Endothelial cell of umbilical vein (primary cell): Measurements from ENCODE around the gene VPREB1. TPM values are rescaled to one million over a fixed set of nuclear protein-coding genes. Genes with fewer than 3 reads are reported as not detected.

Source experiments
- BruUV-seq: library from RNA; stranded (reverse); fragments of 400-500 nt; replicated peaks from 2 replicates; lab custom pipeline; 2021; lab: Mats Ljungman, UMichigan
- CTCF ChIA-PET: fragments of 300-600, 350-600 bp; sonication (Branson Sonifier 250); formaldehyde crosslinking; loops from one replicate; lab custom pipeline; 2021; ENCODE audit warnings: antibody characterized with exemption, inconsistent platforms; lab: Charles Lee
- POLR2A ChIA-PET: fragments of 300-600, 350-600 bp; sonication (Branson Sonifier 250); formaldehyde crosslinking; loops from one replicate; lab custom pipeline; 2021; ENCODE audit warnings: antibody characterized with exemption, inconsistent platforms; lab: Charles Lee
- DNase-seq: peaks from one replicate; pipeline ENCODE4 v3.0.0-alpha.2; 2011; ENCODE audit warnings: low read depth, low spot score
- FAIRE-seq: peaks from 2 replicates; lab custom pipeline; 2011; peaks lifted over from hg19 to GRCh38; lab: Jason Lieb, UNC
- H2AFZ ChIP-seq: 2 replicates; pipeline ENCODE4 v1.6.0; 2012; ENCODE audit warnings: low read depth, low read length, control low read depth, inconsistent platforms
- H3K27ac ChIP-seq: 2 replicates; pipeline ENCODE4 v1.5.1; 2011; ENCODE audit warnings: low read depth, mild to moderate bottlenecking, control low read depth, low read length, moderate library complexity; ENCODE audit not compliant: insufficient read depth
- H3K27me3 ChIP-seq, 2 experiments: 2 replicates each; pipeline versions ENCODE4 v1.6.0 to v1.6.1; 2011; ENCODE audit warnings: low read length in 2 of 2, mixed read lengths in 1 of 2; ENCODE audit not compliant: control insufficient read depth in 2 of 2, insufficient read depth in 2 of 2
- H3K36me3 ChIP-seq, 2 experiments: 2 replicates in 1 of 2; 3 replicates in 1 of 2; pipeline ENCODE4 v1.5.1; 2011; ENCODE audit warnings: low read length in 2 of 2, mild to moderate bottlenecking in 1 of 2, moderate library complexity in 1 of 2; ENCODE audit not compliant: control insufficient read depth in 2 of 2, insufficient read depth in 2 of 2; ENCODE audit errors: extremely low read depth in 1 of 2
- H3K4me1 ChIP-seq: 3 replicates; pipeline ENCODE4 v1.5.1; 2011; ENCODE audit warnings: mild to moderate bottlenecking, low read length; ENCODE audit not compliant: control insufficient read depth, insufficient read depth; ENCODE audit errors: extremely low read depth
- H3K4me2 ChIP-seq: 2 replicates; pipeline ENCODE4 v1.6.1; 2011; ENCODE audit warnings: low read length, control low read depth, mixed read lengths; ENCODE audit not compliant: insufficient read depth
- H3K4me3 ChIP-seq, 3 experiments: fragments of 200-600 bp in 1 of 3; sonication (generic), shearing (Covaris generic) in 1 of 3; replicated peaks in 1 of 3; 2 replicates each; pipeline ENCODE4 v1.5.1; 2011 to 2016; ENCODE audit warnings: control low read depth in 3 of 3, low read length in 3 of 3, mild to moderate bottlenecking in 2 of 3, inconsistent platforms in 1 of 3, low read depth in 1 of 3, moderate library complexity in 1 of 3; ENCODE audit not compliant: insufficient read depth in 1 of 3
- H3K79me2 ChIP-seq: 2 replicates; pipeline ENCODE4 v1.6.0; 2012; ENCODE audit warnings: low read length, inconsistent platforms; ENCODE audit not compliant: control insufficient read depth, insufficient read depth
- H3K9ac ChIP-seq: replicated peaks from 2 replicates; pipeline ENCODE3; 2011; ENCODE audit warnings: low read length, control low read depth; ENCODE audit not compliant: insufficient read depth; ENCODE audit errors: extremely low read depth
- H3K9me1 ChIP-seq: replicated peaks from 3 replicates; pipeline ENCODE4 v1.6.0; 2011; ENCODE audit warnings: mild to moderate bottlenecking, low read length; ENCODE audit not compliant: control insufficient read depth, insufficient read depth; ENCODE audit errors: extremely low read depth
- H3K9me3 ChIP-seq: replicated peaks from 2 replicates; pipeline ENCODE4 v1.5.1; 2012; ENCODE audit warnings: low read length, inconsistent platforms; ENCODE audit not compliant: control insufficient read depth, insufficient read depth
- H4K20me1 ChIP-seq: replicated peaks from 2 replicates; pipeline ENCODE3; 2011; ENCODE audit warnings: mild to moderate bottlenecking, low read length; ENCODE audit not compliant: control insufficient read depth, insufficient read depth; ENCODE audit errors: extremely low read depth
- EZH2 ChIP-seq: IDR thresholded peaks from 2 replicates; pipeline ENCODE4 v1.6.1; 2012; ENCODE audit warnings: borderline replicate concordance, low read depth, mild to moderate bottlenecking, moderate library complexity, low read length, inconsistent platforms; ENCODE audit not compliant: severe bottlenecking
- FOS ChIP-seq: IDR thresholded peaks from 2 replicates; pipeline ENCODE4 v1.6.1; 2011; ENCODE audit warnings: mild to moderate bottlenecking, low read length, moderate library complexity, borderline replicate concordance; ENCODE audit not compliant: insufficient read depth
- GATA2 ChIP-seq: IDR thresholded peaks from 2 replicates; pipeline ENCODE4 v1.7.0; 2011; ENCODE audit warnings: low read depth, mild to moderate bottlenecking, moderate library complexity, mixed read lengths, low read length; ENCODE audit not compliant: insufficient read length, insufficient read depth
- JUN ChIP-seq: IDR thresholded peaks from 2 replicates; pipeline ENCODE4 v1.6.1; 2011; ENCODE audit warnings: borderline replicate concordance, low read depth; ENCODE audit not compliant: insufficient read length, insufficient read depth
- MYC ChIP-seq: IDR thresholded peaks from one replicate; pipeline ENCODE4 v1.6.1; 2011; ENCODE audit warnings: mild to moderate bottlenecking, low read depth, low read length
- POLR2A ChIP-seq: IDR thresholded peaks from 2 replicates; pipeline ENCODE4 v1.6.1; 2012; ENCODE audit warnings: low read depth, mild to moderate bottlenecking, control low read depth, low read length
- POLR2AphosphoS5 ChIP-seq: IDR thresholded peaks from 2 replicates; pipeline ENCODE4 v1.6.1; 2012; ENCODE audit warnings: low read depth, mild to moderate bottlenecking, control low read depth, low read length, moderate library complexity; ENCODE audit not compliant: insufficient read depth
- dilution Hi-C: fragments of 300-500 bp; cut with MboI; formaldehyde crosslinking; loops from one replicate; pipeline ENCODE4 v1.15.0; 2019; ENCODE audit warnings: low sequenced_read_pairs; ENCODE audit not compliant: extremely low pct_ligation_motif_present
- intact Hi-C: fragments of 100-400 bp; cut with micrococcal nuclease; formaldehyde crosslinking; loops from one replicate; pipeline ENCODE4 v1.10.0; 2022
- polyA plus RNA-seq, 4 experiments: library from polyadenylated mRNA; depleted of rRNA in 3 of 4; stranded (reverse) in 3 of 4; unstranded in 1 of 4; fragments of >200 nt; gene quantifications; 2 replicates each; pipeline versions ENCODE4 v1.2.1 to v1.2.3, GENCODE V29; 2011 to 2012; ENCODE audit warnings: missing spikeins in 1 of 4
- total RNA-seq: library from RNA; stranded (reverse); gene quantifications from 2 replicates; pipeline ENCODE4 v1.2.3, GENCODE V29; 2021
- TF ChIP-seq, protein P1 (sequence below), 2 donors: IDR thresholded peaks; 1 replicate in 1 of 2; 2 replicates in 1 of 2; pipeline ENCODE4 v1.5.1; 2011; ENCODE audit warnings: low read length in 2 of 2, mild to moderate bottlenecking in 2 of 2, moderate library complexity in 2 of 2, control low read depth in 1 of 2, inconsistent platforms in 1 of 2, low read depth in 1 of 2; ENCODE audit not compliant: insufficient read depth in 1 of 2; ENCODE audit errors: extremely low read depth in 1 of 2
- TF ChIP-seq, protein P2 (sequence below): IDR thresholded peaks from 2 replicates; pipeline ENCODE4 v1.6.1; 2011; ENCODE audit not compliant: insufficient read depth, insufficient read length

The VPREB1 gene
- total and polyA plus RNA-seq, 2 donors (not counting 3 experiments of a cell fraction or from before 2014, with no cell fraction given): not detected

DNA sequence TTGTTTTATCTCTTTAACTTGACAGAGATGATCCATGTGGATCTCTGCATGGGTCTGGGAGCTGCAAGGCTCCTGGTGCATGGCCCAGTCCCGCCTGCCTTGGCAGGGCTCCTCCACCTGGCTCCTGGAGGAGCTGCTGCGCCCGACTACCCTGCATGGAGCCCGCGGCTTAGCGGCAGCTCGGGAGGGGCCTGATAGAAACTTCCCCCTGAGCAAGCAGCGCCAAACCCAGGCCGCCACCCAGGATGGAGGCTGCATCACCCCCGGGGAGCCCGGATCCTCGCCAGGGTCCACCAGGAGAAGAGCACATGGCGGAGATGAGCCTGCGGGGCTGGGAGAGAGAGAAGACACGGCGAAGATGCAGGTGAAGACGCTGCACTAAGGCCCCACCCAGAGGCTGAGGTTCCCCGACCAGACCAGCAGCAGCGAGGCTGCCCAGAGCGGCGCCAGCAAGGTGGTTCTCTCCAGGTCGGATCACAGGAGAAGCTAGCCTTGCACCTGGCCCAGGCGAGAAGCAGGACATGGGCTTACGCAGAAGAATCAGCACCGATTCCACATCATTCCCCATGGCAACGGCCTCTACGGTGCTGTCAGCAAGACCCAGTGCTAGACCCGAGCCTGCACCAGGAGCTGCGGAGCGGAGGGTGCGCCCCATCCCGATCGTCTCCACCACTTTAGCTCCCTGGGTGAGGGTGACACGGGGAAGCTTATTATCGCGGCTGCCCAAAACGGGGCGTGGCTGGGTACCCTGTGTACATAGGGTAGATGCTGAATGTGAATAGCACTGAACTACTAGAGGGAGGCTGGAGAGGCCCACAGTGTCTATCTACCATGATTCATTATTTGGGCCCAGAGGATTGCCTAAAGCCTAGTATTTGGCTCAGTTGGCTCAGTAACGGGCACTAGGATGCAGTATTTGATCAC is 41.3 kb upstream of the VPREB1 start:
- no peak overlapping the region for H3K4me3 ChIP-seq
- no peak overlapping the region for H3K9ac ChIP-seq
- no peaks in the 10 kb centered on the region for H3K4me1 ChIP-seq
- no peak overlapping the region for H3K27ac ChIP-seq
- no peaks in the 10 kb centered on the region for H3K9me3 ChIP-seq
- H4K20me1 ChIP-seq: no peaks in the 10 kb centered on the region
- DNase-seq (no peak), FAIRE-seq (no peak)
- dilution Hi-C loops (no loop called here), intact Hi-C loops (no loop called here)
- H3K27me3 ChIP-seq: peaks cover 4 to 21% of the 10 kb centered on the region in 2 experiments
- H3K36me3 ChIP-seq: no peaks in the 10 kb centered on the region
- TF ChIP-seq GATA2 (no peak), EZH2 (peak; percentile 35)
- H3K79me2 ChIP-seq: no peaks in the 10 kb centered on the region
- POLR2A ChIA-PET: no interaction called here
- H2AFZ ChIP-seq: no peak overlapping the region
- no peak overlapping the region for H3K4me2 ChIP-seq
- CTCF ChIA-PET: interaction anchor here (1.0 to 3.8 kb wide), 5 partner anchors 8 to 220 kb away, joined by 3 to 21 read pairs (median 8); no protein-coding TSS in a partner anchor
- no TSS peak for BruUV-seq
- no peaks in the 10 kb centered on the region for H3K9me1 ChIP-seq

GRCh38 chr22:22207845-22208564 is 36.6 kb upstream of the VPREB1 start:
- no peaks in the 10 kb centered on the region for H3K9me1 ChIP-seq
- H3K9me3 ChIP-seq: no peaks in the 10 kb centered on the region
- no peak overlapping the region for H2AFZ ChIP-seq
- ChIA-PET POLR2A (no interaction called here), CTCF (interaction anchor here (0.6 to 3.4 kb wide), 27 partner anchors 8 to 568 kb away, joined by 3 to 53 read pairs (median 4); no protein-coding TSS in a partner anchor)
- no peak overlapping the region for H3K9ac ChIP-seq
- H3K27ac ChIP-seq: no peak overlapping the region
- H3K36me3 ChIP-seq: no peaks in the 10 kb centered on the region
- intact Hi-C loops: loop anchor here (1.0 to 5.0 kb wide), 3 partner anchors 27 to 255 kb away; no protein-coding TSS in a partner anchor
- FAIRE-seq: peak; percentile 80
- BruUV-seq: no TSS peak
- no peak overlapping the region for H3K4me2 ChIP-seq
- dilution Hi-C loops: no loop called here
- H3K4me3 ChIP-seq: no peak overlapping the region
- H4K20me1 ChIP-seq: no peaks in the 10 kb centered on the region
- peaks cover 6 to 22% of the 10 kb centered on the region in 2 experiments for H3K27me3 ChIP-seq
- H3K79me2 ChIP-seq: no peaks in the 10 kb centered on the region
- TF ChIP-seq JUN (no peak), EZH2 (no peak), POLR2AphosphoS5 (no peak), POLR2A (no peak), GATA2 (no peak), MYC (no peak), FOS (no peak)
- TF ChIP-seq, protein P1, sequence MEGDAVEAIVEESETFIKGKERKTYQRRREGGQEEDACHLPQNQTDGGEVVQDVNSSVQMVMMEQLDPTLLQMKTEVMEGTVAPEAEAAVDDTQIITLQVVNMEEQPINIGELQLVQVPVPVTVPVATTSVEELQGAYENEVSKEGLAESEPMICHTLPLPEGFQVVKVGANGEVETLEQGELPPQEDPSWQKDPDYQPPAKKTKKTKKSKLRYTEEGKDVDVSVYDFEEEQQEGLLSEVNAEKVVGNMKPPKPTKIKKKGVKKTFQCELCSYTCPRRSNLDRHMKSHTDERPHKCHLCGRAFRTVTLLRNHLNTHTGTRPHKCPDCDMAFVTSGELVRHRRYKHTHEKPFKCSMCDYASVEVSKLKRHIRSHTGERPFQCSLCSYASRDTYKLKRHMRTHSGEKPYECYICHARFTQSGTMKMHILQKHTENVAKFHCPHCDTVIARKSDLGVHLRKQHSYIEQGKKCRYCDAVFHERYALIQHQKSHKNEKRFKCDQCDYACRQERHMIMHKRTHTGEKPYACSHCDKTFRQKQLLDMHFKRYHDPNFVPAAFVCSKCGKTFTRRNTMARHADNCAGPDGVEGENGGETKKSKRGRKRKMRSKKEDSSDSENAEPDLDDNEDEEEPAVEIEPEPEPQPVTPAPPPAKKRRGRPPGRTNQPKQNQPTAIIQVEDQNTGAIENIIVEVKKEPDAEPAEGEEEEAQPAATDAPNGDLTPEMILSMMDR (IDR thresholded peaks at IDR 0.05; ENCODE audit: extremely low read depth in 1 of 2, insufficient read depth in 1 of 2, low read depth in 1 of 2, low read length in 2 of 2): peak; percentile 79 to 80
- TF ChIP-seq, protein P2, sequence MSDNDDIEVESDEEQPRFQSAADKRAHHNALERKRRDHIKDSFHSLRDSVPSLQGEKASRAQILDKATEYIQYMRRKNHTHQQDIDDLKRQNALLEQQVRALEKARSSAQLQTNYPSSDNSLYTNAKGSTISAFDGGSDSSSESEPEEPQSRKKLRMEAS: no peak
- H3K4me1 ChIP-seq: peaks cover 11% of the 10 kb centered on the region
- DNase-seq: peak; percentile 68
